HCT116 (cell line): Measurements from ENCODE around the gene TNPO1.

Source experiments
- CTCF ChIP-seq, 3 experiments: fragments of 200-600 bp in 1 of 3; sonication (generic) in 1 of 3; IDR thresholded peaks in 2 of 3; conservative IDR thresholded peaks in 1 of 3; 2 replicates each; pipeline ENCODE4 v1.5.1; 2012 to 2017; ENCODE audit warnings: low read depth in 2 of 3, low read length in 2 of 3, antibody characterized with exemption in 1 of 3, borderline replicate concordance in 1 of 3, control low read depth in 1 of 3, mild to moderate bottlenecking in 1 of 3, mixed read lengths in 1 of 3, mixed run types in 1 of 3, moderate library complexity in 1 of 3; ENCODE audit not compliant: insufficient read depth in 1 of 3
- JUND ChIP-seq: IDR thresholded peaks from 2 replicates; pipeline ENCODE4 v1.6.1; 2012
- MAX ChIP-seq: IDR thresholded peaks from 2 replicates; pipeline ENCODE4 v1.6.1; 2012
- POLR2AphosphoS5 ChIP-seq: IDR thresholded peaks from 2 replicates; pipeline ENCODE4 v1.6.1; 2011; ENCODE audit warnings: mild to moderate bottlenecking, low read depth, low read length, moderate library complexity
- YY1 ChIP-seq: IDR thresholded peaks from 2 replicates; pipeline ENCODE4 v1.6.1; 2011; ENCODE audit warnings: low read length, low read depth, moderate library complexity, mild to moderate bottlenecking; ENCODE audit not compliant: insufficient replicate concordance; ENCODE audit errors: extremely low read depth
- TF ChIP-seq, protein P1 (sequence below): IDR thresholded peaks from 2 replicates; pipeline ENCODE4 v1.6.1; 2011; ENCODE audit warnings: mild to moderate bottlenecking, low read length, moderate library complexity; ENCODE audit not compliant: insufficient replicate concordance; ENCODE audit errors: extremely low read depth

- no peak for TF ChIP-seq CTCF (IDR thresholded peaks at IDR 0.05 in 2 of 3, conservative IDR thresholded peaks at IDR 0.05 in 1 of 3; ENCODE audit: borderline replicate concordance in 1 of 3, insufficient read depth in 1 of 3, low read depth in 2 of 3, low read length in 2 of 3)
- TF ChIP-seq POLR2AphosphoS5 = no peak
- TF ChIP-seq, protein P1, sequence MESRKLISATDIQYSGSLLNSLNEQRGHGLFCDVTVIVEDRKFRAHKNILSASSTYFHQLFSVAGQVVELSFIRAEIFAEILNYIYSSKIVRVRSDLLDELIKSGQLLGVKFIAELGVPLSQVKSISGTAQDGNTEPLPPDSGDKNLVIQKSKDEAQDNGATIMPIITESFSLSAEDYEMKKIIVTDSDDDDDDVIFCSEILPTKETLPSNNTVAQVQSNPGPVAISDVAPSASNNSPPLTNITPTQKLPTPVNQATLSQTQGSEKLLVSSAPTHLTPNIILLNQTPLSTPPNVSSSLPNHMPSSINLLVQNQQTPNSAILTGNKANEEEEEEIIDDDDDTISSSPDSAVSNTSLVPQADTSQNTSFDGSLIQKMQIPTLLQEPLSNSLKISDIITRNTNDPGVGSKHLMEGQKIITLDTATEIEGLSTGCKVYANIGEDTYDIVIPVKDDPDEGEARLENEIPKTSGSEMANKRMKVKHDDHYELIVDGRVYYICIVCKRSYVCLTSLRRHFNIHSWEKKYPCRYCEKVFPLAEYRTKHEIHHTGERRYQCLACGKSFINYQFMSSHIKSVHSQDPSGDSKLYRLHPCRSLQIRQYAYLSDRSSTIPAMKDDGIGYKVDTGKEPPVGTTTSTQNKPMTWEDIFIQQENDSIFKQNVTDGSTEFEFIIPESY = no peak
- TF ChIP-seq JUND = no peak
- no peak for TF ChIP-seq MAX
- TF ChIP-seq YY1 = no peak
Measured at GRCh38 chr5:72936893-72937292, 120.4 kb downstream of the TNPO1 start.
